G401.6 (cell line): ENCODE results near the gene DRD1.

Source experiments
- FAIRE-seq: peaks from 2 replicates; lab custom pipeline; 2012; peaks lifted over from hg19 to GRCh38; lab: Jason Lieb, UNC

Gene DRD1

DNA sequence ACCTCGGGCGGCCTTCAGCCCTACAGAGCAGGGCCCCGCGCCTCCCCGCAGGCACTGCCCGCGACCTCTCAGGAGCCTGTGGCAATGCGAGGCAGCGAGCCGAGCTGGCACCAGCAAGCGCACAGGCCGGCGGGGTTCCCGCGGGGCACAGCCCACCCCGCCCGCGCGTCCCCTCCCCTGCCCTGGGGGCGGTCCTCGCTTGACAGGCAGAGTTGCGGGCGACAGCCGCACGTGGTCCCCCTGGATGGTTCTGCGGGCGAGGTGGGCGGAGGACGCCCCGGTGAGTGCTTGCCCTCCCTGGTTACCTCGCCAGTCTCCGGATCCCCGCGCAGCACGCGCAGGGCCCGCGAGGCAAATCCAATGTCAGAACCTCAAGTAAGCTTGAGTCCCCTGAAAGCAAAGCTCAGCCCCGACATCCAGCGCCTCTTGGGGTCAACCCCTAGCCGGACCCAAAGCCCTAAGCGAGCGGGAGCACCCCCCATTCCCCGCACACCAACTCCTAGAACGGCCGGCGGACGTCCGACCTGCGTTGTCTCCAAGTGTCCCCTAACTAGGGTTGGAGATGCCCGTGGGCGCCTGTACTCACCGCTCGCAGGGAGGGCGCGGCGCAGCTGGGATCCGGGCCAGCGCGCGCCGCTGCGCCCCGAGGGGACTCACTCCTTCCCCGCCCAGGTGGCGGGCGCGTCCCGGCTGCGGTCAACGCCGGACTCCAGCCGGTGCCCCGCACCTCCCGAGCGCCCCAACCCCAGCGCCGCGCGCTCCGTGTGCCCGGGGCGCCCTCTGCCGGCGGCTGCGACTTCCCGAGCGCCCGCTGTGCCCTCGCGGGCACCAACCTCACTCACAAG is at the start of gene DRD1:
TSS of gene DRD1 (minus strand) at position 123 of the 845 bp plus-strand sequence. CDS start 1,083 bp downstream, outside the sequence.
- no peak for FAIRE-seq

DNA sequence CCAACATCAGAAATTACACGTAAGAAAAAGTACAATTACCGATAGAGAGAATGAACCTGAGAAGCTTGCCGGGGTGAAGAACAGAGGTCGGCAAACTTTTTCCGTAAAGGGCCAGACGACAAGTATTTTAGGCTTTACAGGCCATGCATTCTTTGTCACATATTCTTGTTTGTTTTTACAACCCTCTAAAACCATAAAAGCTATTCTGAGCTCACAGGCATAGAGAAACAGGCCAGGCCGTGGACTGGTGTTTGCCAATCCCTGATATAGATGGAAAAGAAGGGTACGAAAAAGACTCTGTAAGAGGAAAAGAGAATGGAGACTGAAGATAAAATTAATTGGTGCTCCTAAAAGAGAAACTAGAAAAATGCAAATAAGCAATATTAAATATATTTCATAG is 49.7 kb upstream of the DRD1 start:
- no peak for FAIRE-seq

DNA sequence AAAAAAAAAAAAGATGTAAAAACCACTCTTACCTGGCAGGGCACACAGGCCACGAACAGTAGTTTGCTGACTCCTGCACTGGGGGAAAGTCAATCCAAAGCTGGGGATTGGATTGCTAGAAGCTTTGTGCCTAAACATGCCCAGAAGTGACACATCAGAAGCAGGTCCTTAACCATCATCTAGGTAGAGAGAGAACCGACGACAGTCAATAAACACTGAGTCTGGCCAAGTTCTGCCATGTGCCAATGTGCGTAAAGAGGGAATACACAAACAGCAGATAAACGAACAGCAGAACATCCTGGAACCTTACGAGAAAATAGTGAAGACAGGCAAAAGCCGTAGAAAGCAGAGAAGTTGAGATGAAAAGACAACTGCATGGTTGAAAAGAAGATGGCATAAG is 49.3 kb upstream of the DRD1 start:
- no peak for FAIRE-seq

DNA sequence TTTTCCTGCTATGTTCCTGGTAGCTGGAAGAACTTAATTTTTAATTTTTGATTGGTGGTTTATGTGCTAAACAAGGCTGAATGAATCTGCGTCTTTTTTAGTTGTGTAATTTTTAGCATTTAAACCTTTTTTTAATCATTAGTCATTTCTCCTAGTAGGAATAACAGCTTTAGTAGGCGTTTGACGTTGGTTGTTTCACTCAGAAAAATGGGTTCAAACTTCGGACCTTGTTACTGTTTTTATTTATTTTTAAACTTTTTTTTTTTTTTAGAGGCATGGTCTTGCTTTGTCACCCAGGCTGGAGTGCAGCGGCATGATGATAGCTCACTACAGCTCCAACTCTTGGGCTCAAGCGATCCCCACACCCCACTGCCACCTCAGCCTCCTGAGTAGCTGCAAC is 47.2 kb upstream of the DRD1 start:
- no peak for FAIRE-seq

DNA sequence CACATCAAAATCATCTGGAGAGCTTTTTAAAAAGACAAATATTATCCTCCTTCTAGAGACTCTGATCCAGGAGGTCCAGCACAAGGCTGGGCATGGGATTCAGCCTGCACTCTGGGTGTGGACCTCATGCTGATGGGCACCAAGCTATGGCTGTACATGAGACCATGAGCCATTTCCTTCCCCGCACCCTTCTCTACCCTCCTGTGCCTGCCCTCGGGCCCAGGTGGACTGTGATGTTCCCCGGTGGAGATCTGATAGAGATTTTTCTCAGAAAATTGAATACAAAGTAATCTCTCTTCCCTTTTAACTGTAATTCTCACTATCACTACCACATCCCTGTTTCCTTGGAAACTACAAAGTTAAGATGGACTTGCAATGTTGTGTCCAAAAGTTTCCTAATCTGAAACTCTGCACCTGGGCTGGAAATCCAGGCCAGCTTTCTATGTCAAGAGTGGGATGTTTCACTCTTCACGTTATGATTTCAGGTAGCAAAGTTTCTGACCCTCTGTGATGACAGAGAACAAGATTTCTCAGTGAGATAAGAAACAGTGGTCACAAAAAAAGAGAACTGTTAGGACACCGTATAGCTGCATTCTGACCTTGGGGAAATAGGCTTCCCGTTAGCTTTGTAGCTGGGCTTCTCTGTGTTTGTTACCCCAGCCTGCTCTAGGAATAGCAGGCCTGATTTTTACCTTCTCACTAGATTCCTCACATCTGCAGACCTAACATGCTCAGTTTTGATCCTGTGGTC is 45.9 kb upstream of the DRD1 start:
- FAIRE-seq: no peak

DNA sequence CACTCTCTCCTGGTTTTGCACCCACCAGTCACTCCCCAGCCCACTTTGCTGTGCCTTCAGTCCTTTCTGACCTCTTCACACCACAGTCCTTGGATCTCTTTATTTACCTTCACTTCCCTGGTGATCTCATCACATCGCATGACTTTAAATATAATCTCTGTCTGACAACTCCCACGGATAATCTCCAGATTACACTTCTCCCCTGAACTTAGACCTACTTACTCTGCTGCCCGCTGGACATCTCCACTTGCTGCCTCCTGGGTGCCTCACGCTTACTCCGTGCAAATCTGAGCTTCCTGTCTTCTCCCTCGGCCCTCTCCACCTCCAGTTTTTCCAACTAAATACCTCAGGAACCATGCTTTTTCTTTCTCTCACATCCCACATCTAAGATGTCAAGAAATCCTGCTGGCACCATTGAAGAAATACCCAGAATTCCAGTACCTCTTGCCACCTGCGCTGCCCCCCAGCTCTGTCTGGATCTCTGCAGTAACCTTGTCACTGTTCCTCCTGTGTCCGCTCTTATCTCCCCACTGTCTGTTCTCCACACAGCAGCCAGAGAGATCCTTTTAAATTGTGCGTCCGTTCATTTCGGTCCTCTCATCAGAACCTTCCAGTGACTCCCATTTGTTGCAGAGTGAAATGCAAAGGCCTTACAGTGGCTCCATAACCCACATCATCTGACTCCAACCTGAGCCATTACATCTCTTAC is 43.7 kb upstream of the DRD1 start:
- FAIRE-seq: no peak

DNA sequence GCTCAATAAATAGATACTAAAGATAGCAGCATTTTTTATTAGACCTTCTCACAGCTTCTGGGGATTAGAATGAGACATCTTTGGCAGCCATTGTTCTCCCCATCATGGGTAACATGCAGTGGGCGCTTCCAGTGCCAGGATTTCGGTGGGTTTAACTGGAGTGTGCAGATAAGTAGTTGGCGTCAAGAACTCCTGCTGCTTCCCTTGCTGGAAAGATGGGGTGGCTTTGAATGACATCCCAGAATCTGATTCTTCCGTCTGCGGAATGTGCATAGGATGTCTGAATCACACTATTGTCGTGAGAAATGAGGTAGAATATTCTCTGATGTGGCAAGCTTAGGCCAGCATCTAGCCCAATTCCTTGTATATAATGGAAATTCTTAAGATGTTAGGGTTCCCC is 41.6 kb upstream of the DRD1 start:
- no peak for FAIRE-seq

DNA sequence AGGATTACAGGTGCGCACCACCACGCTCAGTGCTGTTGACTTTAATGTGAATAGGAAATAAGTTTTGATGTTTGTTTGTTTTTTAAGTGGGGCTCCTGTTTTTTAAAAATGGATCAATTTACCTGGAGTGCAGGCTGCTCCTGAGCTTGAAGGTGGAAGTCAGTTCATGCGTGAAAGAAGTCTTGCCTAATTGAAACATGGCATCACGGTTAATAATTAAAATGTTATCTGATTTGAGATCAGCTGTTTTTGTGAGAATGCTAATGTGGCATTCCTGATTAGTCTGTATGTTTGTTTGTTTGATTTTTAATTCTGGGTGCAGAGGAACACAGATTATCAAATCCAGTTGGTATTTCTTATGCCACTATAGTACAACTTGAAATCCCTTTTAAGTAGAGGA is 40.8 kb upstream of the DRD1 start:
- FAIRE-seq: no peak

DNA sequence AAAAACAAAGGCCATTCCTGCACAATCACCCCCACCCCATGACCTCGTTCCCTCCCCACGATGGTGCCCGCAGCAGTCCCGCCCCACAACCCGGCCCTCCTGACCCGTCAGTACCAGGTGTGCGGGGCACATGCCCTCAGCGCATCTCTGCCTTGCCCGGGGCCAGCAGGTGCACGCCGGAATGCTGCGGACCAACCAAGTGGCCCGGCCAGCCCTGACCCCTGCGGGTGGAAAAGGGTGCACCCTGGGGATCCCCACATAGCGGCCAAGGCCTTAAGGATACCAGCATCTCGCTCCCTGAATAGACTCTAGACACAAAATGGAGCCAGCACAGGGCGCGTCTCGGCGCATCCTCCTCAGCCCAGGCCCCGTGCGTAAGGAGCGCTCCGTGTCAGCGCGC is 40.3 kb upstream of the DRD1 start:
- FAIRE-seq: no peak

DNA sequence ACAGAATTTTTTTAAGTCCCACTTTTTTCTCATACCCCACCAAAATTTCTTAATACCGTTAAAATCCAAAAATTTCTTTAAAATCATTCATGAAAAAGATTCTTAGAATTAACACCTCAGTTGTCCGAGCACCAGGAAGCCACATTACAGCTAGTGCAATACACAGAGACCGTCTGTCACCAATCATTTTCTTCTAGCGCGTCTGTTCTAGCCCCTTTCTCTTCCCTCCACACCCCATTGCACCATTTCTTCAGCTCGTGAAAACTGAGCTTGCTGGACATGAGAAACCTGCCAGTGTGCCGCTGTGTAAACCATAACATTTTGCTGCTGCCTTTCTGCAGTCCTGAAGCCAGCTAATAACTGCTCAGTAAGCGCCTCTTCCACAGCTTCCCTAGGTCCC is 39.4 kb upstream of the DRD1 start:
- FAIRE-seq: no peak

DNA sequence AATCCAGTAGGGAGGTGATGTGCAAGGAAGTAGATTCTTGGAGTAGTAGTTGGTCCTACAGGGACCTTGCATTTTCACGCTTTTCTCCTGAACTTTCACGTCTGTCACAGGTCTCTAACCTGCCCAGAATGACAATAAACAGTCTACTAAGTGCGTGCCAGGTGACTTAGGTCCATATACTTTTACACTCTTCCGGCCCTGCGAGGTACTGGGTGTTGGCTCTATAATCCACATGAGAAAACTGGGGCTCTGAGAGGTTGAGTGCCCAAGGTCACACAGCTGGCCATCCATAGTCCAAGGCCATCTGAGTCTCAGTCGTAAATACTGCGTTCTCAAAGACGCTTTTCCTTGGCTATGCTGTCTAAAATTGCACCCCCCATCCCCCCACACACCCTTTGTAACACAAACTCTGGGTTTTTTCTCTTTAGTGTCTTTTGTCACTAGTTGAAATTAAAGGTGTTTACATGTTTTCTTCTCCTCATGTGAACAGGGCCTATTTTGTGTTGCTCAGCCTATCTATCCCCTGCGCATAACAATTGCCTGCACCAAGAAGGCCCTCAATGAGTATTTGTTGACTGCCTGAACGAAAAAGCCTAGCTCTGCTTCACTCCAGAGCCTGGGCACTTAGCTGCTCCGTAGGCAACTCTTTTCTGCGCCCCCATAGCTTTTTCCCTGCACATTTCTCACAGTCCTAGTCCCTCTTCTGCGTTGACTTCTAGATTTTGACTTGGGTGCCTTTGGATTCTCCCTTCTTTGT is 35.3 kb upstream of the DRD1 start:
- FAIRE-seq: no peak

DNA sequence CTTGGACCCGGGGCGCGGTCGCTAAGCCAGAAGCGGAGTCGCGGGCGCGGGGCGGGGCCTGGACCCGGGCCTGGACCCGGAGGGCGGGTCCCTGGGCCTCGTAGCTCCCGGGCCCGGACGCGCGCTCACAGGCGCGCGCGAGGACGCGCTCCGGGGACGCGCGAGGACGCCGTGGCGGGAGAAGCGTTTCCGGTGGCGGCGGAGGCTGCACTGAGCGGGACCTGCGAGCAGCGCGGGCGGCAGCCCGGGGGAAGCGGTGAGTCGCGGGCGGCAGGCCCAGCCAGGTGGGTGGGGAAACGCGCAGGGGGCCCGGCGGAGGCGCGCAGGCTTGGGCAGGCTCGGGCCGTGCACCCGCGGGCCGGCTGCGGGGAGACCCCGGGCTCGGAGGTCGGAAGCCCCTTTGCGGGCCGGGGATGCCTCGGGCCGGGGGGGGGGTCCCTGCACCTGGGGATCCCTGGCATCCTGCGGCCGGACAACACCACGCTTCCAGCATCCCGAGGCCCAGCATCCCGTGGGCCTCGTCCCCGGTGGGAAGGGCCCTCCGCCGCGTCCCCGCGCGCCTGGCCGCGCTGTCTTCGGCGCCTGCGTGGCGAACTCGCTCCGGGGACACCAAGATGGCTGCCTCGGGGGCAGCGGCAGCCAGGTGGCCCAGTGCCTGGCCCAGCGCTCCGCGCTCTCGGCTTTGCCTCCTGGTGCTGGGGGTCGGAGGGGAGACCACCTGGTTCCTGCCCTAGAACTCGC is 34.6 kb upstream of the DRD1 start, which contains the start of gene SFXN1:
TSS of gene SFXN1 (plus strand) at position 177 of the 741 bp plus-strand sequence. CDS start 13,544 bp downstream, outside the sequence.
- no peak for FAIRE-seq

DNA sequence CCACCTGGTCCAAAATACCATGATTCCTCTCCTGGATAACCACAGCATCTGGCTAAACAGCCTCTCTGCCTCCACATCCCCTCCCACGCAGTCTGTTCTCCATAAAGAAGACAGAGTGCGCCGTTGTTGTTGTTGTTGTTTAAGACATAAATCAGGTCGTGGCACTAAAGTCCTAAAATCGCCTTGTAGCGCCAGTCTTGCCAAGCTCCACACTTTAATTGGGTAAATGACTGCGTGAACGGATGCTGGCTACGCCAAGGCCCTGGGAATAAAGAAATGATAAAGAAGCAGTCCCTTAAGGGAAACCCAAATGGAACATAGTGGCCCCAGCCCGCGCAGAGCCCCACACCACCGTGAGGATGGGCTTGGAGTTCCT is 34.0 kb upstream of the DRD1 start:
- no peak for FAIRE-seq

DNA sequence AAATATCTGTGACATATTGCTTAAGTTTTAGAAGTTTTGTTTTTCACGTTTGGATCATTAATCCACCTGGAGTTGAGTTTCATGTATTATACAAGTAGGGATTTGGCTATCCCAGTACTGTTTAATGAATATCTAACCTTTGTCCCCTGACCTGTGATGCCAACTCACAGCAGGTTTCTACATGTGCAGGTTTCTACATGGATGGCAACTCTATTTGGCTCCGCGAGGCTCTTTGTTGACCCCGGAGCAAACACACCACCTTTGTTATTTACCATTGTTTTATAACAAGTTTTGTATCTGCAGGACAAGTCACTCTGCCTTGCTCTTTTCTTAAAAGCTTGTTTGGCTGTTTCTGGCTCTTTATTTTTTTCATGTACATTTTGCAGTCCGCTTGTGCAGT is 33.5 kb upstream of the DRD1 start:
- no peak for FAIRE-seq

DNA sequence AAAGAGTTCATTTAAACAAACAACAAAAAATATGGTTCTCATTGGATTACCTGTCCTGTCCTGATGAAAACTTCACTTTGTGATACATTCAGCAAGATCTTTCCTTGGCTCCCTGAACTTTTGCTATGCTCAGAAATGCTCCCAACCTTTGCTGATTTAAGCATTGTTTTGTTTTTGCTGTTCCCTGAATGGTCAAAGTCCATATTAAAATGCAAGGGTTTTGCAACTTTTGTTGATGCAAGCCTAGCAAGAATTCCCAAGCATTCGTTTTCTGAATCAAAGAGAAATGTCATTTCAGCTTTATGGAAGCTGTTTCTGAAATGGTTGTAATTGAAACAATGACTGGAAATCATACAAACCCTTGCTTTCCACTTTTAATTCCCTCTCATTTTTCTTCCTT is 31.3 kb upstream of the DRD1 start:
- FAIRE-seq: no peak

DNA sequence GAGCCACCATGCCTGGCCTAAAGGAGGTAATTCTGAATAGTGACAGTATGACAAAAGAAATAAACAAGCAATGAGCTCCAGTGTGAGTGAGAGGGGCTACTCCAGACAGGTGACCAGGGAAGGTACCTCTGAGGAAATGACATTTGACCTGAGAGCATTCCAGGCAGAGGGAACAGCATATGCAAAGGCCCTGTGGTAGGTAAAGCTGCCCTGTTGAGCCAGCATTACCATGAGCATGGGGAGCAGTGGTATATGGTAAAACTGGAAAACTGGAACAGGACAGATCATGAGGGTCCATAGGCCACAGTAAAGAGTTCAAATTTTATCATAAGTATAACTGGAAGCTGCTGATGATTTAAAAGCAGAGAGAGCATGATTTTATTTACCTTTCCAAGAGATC is 28.4 kb upstream of the DRD1 start:
- FAIRE-seq: no peak

DNA sequence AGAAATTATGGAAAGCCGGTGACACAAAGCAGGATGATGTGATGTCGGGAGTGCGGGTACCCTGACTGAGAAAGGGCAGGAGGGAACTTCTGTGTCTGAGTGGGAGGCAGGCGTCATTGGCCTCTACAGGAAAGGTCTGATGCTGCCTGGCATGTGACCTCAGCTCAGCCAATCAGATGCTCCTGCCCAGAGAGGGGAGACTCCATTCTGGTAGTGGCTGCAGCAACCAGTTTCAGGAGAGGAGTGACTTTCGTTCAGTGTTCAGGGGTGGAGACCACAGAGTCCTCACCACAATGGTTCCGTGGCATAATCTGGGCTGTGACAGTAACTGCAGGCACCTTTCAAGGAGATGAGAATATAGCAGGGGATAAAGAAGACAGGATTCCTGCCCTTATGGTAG is 27.6 kb upstream of the DRD1 start:
- no peak for FAIRE-seq

DNA sequence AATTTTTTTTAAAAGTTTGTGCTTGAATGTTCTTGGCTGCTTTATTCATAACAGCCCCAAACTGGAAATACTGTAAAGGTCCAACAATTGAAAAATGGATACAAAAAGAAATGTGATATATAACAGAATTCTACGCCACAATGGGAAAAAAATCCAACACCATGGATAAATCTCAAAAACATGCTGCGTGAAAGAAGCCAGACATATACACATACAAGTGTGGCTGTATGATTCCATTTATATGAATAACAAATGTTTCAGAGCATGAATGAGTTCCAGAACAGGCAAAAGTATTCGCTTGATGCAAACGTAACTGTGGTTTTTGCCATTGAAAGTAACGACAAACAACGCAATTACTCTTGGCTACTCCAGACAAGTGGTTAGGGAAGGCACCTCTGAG is 27.2 kb upstream of the DRD1 start:
- no peak for FAIRE-seq

DNA sequence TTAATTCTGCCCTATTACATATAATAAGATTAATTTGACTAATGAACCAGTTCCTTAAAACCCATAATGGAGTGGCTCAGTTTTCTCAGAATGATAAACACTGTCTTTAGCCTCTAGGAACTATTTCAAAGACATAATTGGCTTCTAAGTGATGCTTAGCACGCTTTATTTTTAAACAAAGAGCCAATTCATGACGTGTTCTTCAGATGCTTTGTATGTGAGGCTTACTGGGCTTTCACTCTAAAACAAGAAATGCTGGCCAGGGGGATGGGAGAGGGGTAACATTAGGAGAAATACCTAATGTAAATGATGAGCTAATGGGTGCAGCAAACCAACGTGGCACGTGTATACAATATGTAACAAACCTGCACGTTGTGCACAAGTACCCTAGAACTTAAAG is 26.8 kb upstream of the DRD1 start:
- no peak for FAIRE-seq

DNA sequence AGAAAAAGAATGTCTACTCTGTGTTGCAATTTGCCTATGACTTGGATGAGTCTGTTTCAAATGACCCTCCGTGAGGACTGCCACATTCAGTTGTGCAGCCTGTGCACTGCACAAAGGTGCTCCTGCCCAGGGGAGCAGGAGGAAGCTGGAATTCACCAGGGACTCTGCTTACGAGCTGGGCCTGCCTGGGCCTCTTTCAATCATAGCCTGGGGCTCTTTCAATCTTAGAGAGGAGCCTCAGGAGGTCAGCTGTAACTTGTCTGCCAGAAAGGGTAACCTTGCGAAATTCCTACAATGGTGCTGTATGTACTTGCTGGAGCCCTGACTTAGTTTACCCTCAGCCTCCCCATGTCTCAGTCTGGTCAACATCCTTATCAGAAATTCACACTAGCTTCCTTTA is 25.9 kb upstream of the DRD1 start:
- no peak for FAIRE-seq

DNA sequence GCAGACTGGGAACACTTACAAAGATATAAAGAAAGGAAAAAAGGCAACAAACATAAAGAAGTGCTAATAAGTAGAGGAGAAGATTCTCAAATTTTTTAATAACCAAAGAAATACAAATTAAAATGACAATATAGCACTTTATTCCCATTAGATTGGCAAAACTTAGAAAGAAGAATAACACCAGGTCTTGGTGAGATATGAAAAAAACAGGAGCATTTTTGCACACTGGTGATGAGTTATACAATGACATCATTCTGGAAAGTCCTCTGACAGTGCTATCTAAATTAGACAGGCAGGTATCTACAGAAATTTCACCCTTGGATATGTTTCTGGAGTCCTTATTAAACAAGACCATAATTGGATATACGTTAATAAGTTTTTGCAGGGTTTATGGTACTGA is 24.9 kb upstream of the DRD1 start:
- FAIRE-seq: no peak
